Measurements from ENCODE around the gene SCO2.

Gene SCO2, protein sequence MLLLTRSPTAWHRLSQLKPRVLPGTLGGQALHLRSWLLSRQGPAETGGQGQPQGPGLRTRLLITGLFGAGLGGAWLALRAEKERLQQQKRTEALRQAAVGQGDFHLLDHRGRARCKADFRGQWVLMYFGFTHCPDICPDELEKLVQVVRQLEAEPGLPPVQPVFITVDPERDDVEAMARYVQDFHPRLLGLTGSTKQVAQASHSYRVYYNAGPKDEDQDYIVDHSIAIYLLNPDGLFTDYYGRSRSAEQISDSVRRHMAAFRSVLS

DNA sequence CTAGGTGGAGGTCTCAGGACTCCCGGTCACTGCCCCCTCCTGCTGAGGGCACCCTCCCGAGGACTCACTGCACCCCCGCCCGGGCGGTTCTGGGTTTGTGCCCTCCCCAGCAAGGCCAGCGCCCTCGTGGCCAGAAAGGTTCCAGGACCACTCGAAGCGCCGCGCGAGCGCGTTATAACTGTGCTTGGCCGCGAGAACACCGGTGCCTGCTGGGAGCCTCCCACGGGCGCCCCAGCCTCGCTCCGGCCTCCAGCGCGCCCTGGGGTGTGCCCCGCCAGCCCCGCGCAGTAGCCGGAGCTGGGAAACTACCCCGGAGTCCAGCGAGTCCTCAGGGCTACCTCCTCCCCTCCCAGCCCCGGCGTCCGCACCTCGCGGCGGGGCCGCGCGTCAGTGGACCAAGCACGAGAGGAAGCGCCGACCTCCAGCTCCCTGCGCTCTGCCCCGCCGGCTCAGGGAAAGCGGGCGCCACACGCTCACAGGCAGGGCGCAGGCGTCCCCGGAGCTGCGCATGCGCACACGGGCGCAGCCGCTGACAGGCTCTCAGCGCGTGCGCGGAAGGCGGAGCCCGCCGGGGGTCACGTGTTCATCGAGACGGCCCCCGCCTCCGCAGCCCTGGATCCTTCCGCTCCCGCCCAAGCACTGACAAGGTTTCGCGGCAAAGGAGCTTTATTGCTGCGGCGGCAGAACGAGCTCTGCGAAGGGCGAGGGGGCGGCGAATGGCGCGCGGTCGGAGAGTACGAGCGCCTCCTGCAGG is at the start of gene SCO2:
TSS of gene SCO2 (minus strand) at position 495 of the 754 bp plus-strand sequence. CDS start 1,187 bp downstream, outside the sequence.
- peak; percentile 95 for DNase-seq (ENCODE audit: low read depth, low spot score)

DNA sequence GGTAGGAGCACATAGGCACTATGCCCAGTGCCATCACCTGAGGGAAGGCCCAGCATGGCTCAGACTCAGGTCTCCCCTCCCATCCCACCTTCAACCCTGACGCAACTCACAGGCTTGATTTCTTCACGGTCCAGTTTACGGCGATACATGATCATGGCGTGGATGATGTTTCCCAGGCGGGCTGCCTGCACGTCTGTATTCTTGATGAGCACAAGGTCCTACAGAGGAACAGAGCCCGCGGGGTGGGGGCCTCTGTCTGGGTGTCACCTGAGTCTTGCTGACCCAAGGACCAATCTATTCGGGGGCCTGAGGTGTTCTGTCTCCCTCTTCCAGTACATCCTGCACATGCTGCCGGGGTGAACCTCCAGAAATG is 49.0 kb upstream of the SCO2 start:
- no peak for DNase-seq (ENCODE audit: low read depth, low spot score)

DNA sequence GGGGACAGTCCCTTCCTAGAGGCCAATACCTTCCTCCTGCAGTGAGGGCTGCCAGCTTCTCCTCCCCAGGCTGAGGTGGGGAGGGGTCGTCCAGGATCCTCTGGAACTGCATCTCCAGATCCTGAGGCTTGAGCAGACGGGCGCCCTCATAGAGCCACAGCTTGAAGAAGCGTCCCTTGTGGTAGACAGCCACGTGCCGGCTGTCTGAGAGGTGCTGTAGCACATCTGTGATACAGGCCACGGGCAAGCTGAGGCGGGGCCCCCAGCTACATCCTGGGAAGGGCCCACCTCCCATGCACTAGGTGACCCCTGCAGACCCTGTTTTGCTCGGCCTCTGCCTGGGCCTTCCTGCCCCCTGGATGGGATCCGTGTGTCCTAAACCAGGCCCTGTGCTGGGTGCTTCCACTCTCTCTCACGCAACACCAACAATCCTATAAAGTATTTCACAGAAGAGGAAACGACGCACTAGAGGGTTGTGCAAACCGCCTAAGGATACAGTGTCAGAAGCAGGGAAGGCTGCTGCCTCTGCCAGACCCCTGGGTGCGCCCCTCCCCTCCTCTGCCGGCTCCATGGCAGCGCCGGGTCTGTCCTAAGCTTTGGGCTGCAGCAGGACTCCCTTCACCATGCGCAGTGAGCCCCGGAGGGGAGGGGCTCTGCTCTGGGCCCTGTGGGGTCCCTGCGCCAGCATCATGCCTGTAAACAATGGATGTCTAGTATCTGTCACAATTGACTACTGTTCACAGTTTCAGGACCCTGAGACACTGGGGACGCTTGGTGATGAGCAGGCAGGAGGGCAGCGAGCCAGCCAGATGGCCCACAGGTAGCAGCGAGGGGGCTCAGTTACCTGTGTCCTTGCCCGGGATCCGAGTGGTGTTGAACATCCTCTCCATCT is 48.3 kb upstream of the SCO2 start:
- DNase-seq (ENCODE audit: low read depth, low spot score), result no peak

DNA sequence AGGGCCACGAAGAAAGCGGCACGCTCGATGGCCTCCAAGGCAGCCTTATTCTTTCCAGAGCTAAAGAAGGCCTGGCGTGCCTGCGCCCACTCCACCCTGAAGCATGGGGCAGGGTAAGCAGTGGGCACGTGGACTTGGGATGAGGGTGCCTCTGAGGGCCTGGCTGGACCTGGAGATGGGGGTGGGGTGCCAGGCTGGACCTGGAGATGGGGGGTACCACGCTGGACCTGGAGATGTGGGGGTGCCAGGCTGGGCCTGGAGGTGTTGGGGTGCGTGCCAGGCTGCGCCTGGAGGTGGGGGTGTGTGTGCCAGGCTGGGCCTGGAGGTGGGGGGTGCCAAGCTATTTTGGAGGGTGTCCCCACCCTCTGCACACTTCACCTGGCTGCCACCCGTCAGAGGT is 47.6 kb upstream of the SCO2 start:
- no peak for DNase-seq (ENCODE audit: low read depth, low spot score)

DNA sequence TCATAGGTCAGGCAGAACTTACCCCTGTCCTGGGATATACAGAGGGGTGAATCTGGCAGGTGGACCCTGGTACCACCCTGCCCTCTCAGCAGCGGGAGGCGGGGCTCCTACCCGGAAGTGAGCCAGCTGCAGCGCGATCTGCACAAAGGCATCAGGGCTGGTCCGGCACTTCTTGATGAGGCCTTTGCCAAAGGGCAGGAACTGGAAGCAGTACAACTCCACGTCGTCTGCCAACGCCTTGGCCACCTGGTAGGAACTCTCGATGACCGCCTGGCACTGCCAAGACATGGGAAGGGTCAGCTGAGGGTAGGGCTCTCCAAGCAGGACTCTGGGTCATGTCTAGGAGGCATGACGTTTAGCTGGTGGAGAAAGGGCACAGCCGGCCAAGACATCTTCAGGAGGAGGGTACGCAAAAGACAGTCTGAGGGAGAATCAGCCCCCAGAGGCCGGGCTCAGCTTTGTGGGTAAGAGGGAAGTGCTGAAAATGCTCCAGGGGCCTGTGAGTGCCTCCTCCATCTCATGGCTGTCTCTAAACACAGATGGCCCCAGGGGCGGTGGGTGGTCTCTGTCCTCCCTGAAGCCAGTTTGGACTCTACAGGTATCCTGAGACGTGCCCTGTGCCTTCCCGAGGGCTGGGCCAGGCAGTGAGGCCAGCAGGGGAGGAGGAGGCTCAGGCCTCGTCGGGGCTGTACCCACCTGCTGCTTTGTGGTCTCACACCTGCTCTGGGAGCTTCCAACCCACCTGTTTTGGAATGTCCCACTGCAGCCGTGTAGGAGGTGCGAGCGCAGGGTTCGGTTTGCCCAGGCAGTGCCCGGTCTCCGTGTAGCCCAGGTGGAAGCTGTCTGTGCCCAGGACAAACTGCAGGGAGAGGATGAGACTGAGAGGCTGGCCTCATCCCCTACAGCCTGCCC is 46.1 kb upstream of the SCO2 start:
- no peak for DNase-seq (ENCODE audit: low read depth, low spot score)

DNA sequence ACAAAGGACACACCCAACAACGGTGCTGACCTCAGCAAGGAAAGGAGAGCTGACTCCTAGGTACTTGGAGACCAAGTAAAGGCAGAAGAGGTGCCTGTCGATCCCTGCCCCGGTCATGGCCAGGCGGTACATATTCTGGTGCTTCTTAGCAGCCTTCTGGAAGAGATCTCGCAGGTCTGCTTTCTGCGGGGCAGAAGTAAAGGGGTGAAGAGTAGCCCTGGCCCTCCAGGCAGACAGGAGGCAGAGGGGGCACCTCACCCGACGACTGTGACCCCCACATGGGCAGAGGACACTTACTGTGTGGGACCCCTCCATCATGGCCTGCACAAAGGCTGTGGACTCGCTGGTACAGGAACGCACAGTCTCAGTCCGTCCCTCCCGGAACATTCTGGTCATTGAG is 45.5 kb upstream of the SCO2 start:
- DNase-seq (ENCODE audit: low read depth, low spot score), result no peak

DNA sequence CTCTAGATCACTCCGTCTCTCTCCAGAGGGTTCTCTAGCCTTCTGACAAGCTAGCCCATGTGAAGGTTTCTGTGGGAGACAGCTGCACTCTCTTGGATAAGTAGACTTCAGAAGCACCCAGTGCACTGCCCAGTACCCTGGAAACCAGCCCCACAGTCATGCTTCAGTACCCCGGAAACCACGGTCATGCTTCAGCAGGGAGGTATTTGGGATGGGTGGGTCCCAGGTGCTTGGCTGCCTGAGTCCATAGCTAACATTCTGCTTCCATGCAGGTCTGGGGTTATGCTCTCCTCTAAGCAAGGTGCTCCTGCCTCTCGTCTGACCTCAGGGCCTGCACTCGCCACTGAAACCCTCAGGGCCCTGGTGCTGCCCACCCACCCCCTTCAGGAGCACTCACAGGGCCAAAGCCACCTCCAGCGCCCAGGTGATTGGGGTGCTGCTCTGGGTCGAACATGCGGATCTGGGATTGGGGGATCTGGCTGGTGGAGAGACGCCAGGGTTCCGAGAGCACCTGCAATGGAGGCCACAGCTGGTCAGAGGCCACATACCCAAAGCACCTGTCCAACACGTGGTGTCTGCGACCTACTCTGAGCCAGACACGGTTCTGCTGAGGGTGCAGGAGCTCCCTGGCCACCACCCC is 44.6 kb upstream of the SCO2 start:
- no peak for DNase-seq (ENCODE audit: low read depth, low spot score)

DNA sequence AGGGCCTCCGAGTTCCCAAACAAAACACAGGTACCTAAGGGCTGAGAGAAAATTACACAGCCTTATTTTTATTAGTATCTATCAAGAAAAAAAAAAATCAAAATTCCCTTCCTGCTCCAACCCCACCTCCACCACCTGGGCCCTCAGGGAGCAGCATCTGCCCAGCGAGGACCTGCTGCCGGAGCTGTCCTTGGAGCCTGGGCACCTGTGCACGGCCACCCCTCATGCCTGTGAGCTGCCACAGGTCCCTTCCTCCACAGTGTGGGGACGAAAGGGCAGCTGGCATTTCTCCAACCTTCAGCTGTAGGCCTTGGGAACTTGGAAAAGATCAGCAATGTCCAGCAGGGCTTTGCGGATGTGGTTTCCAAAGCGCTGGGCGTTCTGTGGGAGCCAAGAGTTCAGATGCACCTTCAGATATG is 43.7 kb upstream of the SCO2 start:
- DNase-seq (ENCODE audit: low read depth, low spot score), result no peak

DNA sequence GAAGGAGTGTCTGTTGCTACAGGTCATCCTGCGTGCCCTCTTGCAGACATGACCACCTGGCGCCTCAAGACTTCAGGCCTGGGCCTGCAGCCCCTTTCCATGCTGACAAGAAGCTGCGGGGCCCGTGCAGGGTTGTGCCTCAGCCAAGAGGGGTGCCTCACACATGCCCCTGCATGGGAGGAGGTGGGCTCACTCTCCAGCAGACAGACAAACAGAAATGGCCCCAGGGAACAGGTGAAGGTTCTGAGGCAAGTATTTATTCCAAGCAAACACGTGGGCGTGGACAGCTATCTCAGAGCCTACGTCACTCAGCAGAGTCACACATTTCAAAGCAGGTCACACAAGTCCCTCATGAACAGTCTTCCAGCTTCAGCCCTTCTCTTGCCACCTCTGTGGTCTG is 43.2 kb upstream of the SCO2 start:
- DNase-seq (ENCODE audit: low read depth, low spot score), result no peak

DNA sequence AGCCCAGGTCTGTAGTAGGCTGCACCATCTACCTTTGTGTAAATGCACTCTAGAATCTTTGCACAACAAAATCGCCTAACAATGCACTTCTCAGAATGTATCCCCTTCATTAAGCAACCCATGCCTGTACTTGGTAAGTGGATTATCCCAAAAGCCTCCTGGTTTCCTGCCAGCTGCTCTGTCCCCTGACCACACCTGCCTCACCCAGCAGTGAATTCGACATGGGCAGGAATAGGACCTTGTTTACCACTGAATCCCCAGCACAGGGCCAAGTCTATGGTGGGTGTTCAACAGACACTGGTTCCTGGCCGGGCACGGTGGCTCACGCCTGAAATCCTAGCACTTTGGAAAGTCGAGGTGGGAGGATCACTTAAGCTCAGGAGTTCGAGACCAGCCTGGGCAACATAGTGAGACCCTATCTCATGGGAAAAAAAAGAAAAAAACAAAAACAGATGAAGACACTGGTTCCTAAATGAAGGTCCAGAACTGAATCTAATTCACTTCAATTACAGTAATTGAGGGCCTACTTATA is 42.4 kb upstream of the SCO2 start:
- no peak for DNase-seq (ENCODE audit: low read depth, low spot score)

DNA sequence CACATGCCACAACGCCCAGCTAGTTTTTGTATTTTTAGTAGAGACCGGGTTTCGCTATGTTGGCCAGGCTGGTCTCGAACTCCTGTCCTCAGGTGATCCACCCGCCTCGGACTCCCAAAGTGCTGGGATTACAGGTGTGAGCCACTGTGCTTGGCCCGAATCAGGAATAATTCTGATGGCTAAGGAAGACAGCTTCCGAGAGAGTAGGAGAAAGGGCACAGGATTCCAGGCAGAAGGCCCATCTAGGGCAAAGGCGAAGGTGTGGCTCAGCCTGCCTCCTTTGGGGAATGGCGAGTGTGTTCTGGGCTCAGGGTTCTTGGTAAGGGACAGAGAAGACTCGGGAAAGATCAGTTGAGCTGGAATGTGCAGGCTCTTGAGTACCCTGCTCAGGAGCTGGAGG is 38.9 kb upstream of the SCO2 start:
- DNase-seq (ENCODE audit: low read depth, low spot score), result no peak

DNA sequence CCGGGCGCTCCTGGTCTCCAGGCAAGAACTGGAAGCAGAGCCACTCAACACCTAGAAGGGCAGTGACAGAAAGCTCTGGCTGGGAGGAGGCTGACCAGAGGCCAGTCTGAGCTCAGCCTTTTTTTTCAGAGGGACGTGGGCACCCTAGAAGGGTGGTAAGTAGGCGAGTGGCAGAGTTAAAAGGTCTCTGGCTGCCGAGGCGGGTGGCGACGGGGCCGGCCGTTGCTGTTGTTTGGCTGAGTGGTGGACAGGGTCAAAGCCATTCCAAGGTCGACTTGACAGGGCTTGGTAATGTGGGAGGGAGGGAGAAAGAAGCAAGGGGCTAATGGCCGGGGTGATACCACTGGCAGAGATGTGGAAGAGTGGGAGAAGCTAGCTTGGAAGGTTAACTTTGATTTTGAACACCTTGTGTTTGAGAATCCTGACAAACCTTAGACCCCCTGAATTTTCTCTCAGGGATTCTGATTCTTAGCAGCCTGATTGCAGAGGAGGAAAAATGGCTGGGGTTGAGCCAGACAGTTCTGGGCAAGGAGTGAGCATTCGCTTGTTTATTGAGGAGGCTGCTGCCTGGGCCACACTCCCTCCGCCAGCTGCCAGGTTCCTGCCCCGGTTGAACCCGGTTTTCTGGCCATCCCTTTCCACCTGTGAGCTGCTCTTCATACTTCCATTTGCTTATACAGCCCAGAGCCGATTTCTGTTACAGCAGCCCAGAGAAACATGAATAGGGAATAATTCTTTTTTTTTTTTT is 38.2 kb upstream of the SCO2 start:
- no peak for DNase-seq (ENCODE audit: low read depth, low spot score)

DNA sequence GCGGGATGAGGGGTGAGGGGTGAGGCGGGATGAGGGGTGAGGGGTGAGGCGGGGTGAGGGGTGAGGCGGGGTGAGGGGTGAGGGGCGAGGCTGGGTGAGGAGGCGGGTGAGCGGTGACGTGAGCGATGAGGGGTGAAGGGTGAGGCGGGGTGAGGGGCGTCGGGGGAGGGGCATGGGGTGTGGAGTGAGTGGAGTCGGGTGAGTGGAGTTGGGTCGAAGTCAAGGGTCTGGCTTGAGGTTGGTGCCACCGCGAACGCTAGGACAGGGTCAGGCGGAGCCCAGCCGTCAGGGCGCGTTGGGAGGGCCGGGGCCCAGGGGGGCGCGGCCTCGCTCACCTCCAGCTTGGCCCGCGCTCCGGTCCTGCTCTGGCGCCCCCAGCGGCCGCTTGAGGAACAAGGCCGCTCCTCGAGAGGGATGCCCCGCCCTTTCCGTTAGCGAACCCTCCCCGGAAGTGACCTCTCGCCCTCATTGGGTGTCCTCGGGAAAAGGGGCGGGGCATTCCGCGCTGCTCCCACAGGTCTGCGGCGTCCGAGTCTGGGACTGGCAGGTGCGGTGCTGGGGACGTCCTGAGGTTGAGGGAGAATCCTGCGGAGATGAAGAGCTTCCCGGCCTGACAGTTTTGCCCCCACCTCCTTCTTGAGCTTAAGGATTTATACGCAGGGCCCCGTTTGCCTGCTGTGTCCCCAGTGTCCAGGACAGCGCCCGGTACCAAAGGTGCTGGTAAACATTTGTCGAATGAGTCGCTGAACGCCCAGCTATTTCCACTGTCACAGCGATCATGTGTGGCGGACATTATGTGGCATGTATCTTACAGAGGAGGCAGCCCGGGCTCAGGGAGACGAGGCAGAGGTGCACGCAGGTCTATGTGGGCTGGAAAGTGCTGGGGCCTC is 37.4 kb upstream of the SCO2 start, which contains the start of gene SYCE3:
TSS of gene SYCE3 (minus strand) at position 397 of the 890 bp plus-strand sequence. CDS start 6,514 bp downstream, outside the sequence.
- DNase-seq (ENCODE audit: low read depth, low spot score), result peak; percentile 95

DNA sequence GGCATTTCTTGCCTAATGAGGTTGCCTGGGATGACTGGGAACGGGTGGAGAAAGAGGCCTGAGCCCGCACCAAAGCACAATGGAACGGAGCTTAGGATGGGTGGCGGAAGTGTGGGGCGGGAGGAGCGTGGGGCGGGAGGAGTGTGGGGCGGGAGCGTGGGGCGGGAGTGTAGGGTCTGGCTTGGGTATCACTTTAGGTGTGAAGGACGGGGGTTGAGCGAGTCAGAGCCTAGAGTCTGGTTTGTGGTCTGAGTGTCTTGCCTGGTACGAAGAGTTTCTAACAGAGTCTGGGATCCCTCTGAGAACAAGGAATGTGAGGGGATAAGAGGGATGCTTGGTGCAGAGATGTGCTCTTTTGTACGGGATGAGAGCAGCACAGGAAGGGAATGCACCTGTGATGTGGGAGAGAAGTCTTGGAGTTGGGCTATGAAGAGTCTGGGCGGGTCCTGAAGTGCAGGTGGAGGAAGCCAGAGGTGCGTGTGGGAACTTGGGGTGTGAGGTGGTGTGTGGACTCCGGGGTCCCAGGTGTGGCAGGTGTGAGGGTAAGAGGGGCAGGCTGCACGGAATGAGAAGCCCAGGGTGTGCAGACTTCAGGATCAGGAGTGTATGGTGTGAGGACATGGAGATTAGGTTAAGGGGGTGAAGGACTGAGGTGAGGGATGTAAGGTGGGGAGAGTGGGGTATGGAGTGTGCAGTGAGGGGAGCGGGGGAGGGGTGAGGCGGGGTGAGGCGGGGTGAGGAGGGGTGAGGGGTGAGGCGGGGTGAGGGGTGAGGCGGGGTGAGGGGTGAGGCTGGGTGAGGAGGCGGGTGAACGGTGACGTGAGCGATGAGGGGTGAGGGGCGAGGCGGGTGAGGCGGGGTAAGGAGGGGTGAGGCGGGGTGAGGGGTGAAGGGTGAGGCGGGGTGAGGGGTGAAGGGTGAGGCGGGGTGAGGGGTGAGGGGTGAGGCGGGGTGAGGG is 36.3 kb upstream of the SCO2 start:
- no peak for DNase-seq (ENCODE audit: low read depth, low spot score)

DNA sequence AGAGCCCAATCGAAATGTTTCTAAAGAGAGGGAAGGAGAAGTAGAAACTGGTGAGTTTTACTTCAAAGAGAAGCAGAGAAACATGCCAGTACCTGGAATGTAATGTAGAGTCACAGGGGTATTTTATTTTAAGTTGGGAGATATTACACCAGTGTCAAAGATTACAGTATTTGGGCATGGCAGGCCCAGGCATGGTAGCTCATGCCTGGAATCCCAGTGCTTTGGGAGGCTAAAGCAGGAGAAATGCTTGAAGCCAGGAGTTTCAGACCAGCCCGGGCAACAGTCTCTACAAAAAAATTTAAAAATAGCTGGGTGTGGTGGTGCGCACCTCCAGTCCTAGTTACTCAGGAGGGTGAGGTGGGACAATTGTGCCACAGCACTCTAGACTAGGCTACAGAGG is 34.6 kb upstream of the SCO2 start:
- no peak for DNase-seq (ENCODE audit: low read depth, low spot score)

DNA sequence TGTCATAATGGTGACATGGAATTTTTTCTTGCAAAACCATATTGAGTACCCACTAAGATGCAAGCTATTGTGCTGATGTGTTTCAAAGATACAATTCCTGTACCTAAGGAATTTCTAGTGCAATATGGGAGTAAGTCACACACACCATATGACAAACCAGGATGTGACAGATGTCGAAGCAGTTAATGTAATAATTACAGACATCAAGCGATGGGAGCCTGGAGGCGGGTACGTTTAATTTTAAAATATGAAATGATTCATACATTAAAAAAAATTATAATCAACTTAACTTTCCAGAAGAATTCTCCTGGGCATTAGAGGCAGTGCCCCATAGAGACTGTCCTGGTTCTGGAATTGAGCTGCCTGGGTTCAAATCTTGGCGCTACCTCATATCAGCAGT is 31.3 kb upstream of the SCO2 start:
- DNase-seq (ENCODE audit: low read depth, low spot score), result no peak

DNA sequence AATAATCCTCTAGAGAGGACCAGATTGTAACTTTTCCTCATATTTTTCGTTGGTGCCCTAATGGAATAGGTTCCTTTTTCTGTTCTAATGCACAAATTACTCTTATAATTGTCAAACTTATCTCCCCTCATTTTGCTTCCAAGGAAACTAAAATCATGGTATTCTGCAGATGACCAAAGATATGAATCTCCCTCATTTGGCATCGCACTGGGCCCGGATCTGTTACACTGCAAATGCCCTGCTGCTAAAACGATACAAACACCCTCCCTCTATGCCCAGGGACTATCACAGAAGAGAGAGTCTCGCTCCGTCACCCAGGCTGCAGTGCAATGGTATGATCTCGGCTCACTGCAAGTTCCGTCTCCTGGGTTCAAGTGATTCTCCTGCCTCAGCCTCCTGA is 27.9 kb upstream of the SCO2 start:
- no peak for DNase-seq (ENCODE audit: low read depth, low spot score)

Measured in activated naive CD8-positive, alpha-beta T cell treated with anti-CD3 and anti-CD28 coated beads, Interleukin-2, amount 50 U/mL, for 16 hours (primary cell).